Left ventricle myocardium superior (tissue), 1 donor: Measurements from ENCODE around the gene SORCS2. TPM values are rescaled to one million over a fixed set of nuclear protein-coding genes. Genes with fewer than 3 reads are reported as not detected.
A peak's percentile ranks its signal among the peaks of the same experiment; 100 is the strongest.
"Not testable (repeated sequence)": the region's sequence is repeated elsewhere in the genome, so short reads cannot be mapped to it uniquely, and the experiment has no call there.

ENCODE experiments used
- ATAC-seq: fragments of 200-7000 bp; cut with Tn5 transposase; one replicate; pipeline ENCODE4 v1.9.1; 2020; ENCODE audit warnings: mild to moderate bottlenecking, moderate library complexity
- DNase-seq: peaks from one replicate; pipeline ENCODE4 v3.0.0-alpha.2; 2020
- intact Hi-C: fragments of 100-400 bp; cut with micrococcal nuclease; formaldehyde crosslinking; loops from one replicate; pipeline ENCODE4 v1.11.0; 2022
- total RNA-seq: library from RNA; stranded (reverse); fragmentation: NEBNext Ultra II Directional; extraction: Animal tissue kit (Norgen Biotek cat#: 25700); gene quantifications from one replicate; pipeline ENCODE4 v1.2.1, GENCODE V29; 2021
- donor health status: DM: no; HTN: yes; CAD: no; lungs with severe emphysema.

Gene SORCS2
- total RNA-seq, 1 donor from 2014 or later: 1.5 TPM

DNA sequence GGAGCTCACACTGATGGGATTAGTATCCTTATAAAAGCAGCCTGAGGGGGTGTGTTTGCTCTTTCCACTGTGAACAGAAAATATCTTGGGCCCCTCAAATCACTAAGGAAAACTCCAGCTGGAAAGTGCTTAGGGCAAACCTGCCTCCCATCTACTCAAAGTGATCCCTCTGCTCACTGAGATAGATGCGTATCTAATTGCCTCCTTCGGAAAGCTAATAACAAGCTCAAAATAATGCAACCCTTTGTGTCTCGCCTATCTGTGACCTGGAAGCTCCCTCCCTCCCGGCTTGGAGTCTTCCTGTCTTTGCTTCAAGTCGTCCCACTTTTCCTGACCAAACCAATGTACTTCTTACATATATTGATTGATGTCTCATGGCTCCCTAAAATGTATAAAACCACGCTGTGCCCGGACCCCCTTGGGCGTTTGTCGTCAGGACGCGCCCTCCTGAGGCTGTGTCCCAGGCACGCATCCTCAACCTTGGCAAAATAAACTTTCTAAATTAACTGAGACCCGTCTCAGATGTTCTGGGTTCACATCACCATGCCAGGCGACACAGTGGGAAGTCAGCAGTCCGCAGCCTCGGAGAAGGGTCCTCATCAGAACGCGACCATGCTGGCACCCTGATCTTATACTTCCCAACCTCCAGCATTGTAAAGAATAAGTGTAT lies 34.1 kb upstream of the SORCS2 start:
- DNase-seq (no peak), ATAC-seq (no peak)
- intact Hi-C loops: no loop called here

DNA sequence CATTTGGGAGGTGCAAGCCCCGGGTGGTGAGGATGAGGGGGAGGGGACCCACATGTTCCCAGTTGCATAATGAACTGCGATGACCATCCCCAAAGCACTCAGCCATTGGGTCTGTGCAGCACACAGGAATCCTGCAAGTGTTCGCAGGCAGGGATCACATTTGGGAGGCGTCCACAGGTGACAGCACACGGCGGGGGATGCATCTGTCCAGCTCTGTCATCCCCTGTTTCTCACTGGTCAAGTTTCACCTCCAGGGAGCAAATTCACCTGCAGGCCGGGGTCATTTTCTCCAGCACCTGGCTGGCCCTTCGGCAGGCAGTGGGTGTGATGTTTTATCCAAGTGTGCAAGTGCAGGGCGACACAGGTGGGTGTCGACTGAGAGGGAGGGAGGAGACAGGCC lies 33.3 kb upstream of the SORCS2 start:
- intact Hi-C loops: no loop called here
- no peak for ATAC-seq
- no peak for DNase-seq

DNA sequence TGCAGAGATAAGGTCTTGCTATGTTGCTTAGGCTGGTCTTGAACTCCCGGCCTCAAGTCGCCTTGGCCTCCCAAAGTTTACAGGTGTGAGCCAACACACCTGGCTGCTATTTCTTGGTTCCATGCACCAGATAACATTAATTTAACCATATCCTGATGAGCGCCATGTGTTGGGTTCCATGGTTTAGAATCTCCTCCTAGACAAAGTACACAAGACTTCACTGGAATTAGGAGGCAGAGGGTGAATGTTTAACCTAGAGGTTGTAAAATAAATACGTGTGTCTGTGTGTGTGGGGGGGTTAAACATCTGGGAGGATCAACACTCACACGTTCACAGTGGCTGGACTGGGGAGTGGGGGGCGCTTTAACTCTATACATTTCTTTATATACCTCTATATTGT lies 32.4 kb upstream of the SORCS2 start:
- DNase-seq: no peak
- intact Hi-C loops: no loop called here
- ATAC-seq: no peak

DNA sequence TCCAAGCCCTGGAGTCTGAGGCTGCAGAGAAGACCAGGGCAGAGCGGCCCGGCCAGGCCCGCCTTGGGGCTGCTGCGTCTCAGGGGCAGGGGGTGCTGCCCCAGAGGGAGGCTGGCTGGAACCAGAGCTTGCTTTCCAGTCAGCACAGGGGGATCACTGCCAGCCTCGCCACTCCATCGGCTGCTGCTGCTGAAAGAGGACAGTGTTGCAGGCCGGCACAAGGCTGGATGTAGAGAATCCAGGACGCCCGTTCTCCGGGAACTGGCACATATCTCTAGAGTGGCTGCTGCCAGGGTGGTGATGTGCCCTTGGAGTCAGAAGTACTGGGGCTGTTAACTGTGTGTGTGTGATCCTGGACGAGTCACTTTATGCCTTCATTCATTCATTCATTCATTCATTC lies 31.9 kb upstream of the SORCS2 start:
- DNase-seq (no peak), ATAC-seq (peak; percentile 41)
- intact Hi-C loops: no loop called here

DNA sequence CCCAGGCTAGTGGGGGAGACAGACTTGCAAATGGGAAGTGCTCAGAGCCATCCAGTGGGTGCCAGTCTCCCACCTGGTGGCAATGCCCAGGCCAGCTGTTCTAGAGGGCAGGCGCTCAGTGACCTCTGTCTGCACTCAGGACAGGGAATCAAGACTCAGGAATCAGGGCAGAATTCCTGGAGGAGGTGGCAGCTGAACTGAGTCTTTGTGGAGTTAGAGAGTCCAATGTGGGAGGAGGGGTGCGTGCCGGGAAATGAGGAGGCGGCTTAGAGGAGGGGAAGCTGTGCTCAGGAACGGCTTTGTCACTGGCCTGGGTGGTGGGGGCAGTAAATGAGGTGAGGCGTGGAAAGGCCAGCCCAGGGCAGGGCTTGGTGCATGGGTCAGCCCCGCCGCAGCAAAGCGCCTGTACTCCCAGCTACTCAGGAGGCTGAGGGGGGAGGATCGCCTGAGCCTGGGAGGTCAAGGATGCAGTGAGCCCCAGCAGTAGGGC lies 31.3 kb upstream of the SORCS2 start:
- intact Hi-C loops: no loop called here
- ATAC-seq: no peak
- DNase-seq: no peak

DNA sequence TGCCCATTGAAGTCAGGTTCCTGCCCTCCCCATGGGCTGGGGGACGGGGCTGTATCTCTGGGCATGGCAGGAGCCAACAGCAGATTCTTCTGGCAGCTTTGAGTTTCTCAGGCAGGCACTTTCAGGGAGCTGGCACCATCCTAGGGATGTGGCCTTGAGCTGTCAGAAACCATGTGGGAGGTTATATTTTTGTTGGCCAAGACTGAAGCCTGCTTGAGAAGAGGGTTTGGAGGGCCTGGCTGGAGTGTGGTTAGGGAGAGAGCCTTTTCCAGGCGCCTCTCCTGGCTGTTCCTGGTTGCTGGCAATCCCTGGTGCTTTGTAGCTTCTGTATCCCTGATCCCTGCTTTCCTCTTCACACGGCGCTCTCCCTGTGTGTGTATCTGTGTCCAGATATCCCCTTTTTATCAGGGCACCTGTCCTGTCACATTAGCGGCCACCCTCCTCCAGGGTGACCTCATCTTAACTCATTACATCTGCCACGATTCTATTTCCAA lies 30.6 kb upstream of the SORCS2 start:
- peak; percentile 25 for ATAC-seq
- intact Hi-C loops: no loop called here
- DNase-seq: no peak

DNA sequence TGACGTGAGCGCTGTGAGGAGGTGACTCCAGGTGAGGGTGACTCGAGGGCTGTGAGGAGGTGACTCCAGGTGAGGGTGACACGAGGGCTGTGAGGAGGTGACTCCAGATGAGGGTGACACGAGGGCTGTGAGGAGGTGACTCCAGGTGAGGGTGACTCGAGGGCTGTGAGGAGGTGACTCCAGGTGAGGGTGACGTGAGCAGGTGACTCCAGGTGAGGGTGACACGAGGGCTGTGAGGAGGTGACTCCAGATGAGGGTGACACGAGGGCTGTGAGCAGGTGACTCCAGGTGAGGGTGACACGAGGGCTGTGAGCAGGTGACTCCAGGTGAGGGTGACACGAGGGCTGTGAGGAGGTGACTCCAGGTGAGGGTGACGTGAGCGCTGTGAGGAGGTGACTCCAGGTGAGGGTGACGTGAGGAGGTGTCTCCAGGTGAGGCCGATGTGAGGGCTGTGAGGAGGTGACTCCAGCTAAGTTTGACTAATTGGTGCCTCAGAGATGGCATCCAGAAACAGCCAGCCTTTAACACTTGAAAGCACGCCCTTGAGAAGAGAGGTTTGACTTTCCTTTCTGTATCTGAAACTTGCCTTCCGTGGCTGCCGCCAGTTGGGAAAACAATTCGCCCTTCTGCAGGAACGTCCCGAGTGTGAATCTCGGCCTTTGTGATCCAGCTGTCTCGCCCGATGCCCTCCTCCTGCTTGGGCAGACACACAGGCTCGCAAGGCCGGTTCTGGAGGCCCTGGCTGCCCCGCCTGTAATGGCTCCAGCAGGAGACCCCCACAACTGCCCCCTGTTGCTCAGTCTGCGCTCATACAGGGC lies 27.1 kb upstream of the SORCS2 start:
- intact Hi-C loops: not testable (repeated sequence)

DNA sequence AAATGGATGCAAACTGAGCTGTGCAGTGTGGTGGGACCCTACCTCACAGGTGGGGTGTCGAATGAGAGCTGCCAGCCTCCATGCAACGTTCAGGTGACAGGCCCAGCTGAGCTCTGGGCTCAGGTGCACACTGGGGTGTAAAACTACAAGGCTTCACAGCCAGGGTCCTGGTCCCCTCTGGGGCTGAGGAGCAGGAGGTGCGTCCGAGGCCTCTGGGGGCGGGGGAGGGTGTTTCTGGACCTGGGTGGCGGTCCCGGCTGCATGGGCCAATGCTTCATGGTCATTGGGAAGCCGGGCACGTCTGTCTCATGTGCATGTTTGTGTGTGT lies 26.5 kb upstream of the SORCS2 start:
- no peak for DNase-seq
- ATAC-seq: no peak
- intact Hi-C loops: no loop called here

More for the DNA sequence above, 27.1 kb upstream of the SORCS2 start:
- DNase-seq, ATAC-seq: not testable (repeated sequence)

DNA sequence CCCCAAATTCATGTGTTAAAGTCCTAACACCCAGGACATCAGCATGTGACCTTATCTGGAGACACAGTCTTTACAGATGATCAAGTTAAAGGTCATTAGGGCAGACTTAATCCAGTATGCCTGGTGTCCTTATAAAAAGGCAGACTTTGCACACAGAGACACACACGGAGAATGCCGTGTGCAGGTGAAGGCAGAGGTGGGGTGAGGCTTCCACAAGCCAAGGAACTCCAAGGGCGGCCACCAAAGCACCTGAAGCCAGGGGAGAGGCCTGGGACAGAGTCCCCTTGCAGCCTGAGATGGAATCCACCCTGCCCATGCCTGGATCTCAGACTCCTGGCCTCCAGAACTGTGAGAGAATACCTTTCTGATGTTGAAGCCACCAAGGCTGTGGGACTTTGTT lies 26.1 kb upstream of the SORCS2 start:
- ATAC-seq (no peak), DNase-seq (no peak)
- intact Hi-C loops: no loop called here

DNA sequence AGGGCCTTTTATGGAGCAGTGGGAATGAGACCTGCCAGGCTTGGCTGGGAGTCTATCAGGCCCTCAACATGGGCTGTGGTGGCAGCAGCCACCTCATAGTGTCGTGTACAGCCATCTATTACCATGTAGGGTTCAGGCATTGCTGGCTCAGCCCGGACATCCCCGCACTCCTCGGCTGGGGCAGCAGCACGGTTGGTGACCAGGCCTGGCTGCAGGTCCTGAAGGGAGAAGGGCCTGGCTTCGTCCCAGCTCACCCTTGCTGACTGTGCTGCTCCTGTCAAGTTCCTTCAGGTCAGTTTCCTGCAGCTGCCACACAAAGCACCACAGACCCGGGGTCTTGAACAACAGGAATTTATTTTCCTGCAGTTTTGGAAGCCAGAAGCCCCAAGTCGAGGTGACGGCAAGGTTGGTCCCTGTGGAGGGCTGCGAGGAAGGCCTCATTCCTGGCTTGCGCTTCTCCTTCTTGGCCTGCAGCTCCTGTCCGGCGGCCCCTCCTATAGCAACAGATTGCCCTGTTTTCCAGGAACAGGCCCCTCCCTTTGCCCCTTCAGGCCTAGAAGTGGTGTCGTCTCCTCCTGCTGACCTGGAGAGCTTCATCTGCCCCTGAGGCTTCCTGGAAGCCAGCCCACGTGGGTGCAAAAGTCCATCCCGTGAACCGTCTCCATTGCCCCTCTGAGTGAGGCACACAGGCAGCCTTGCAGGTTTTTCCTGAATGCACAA lies 25.2 kb upstream of the SORCS2 start:
- DNase-seq (no peak), ATAC-seq (no peak)
- intact Hi-C loops: no loop called here

DNA sequence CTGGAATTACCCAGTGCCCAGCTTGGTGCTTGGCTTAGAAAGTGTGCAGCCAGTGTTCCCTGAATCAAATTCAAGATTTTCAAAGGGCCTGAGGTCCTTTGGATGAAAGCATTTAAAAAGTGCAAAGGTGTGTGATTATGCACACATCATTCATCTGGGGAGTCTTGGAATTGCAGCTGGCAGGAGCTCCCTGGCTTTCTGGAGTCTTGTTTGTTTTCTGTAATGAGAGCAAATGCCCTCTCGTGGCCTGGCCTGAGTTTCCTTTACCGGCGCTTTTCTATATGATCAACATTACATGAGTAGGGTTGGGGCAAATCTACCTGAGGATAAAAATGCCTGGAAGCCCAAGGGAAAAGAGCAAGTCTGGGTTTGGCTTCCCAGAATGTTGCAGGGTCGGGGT lies 24.6 kb upstream of the SORCS2 start:
- no peak for ATAC-seq
- DNase-seq: no peak
- intact Hi-C loops: no loop called here

DNA sequence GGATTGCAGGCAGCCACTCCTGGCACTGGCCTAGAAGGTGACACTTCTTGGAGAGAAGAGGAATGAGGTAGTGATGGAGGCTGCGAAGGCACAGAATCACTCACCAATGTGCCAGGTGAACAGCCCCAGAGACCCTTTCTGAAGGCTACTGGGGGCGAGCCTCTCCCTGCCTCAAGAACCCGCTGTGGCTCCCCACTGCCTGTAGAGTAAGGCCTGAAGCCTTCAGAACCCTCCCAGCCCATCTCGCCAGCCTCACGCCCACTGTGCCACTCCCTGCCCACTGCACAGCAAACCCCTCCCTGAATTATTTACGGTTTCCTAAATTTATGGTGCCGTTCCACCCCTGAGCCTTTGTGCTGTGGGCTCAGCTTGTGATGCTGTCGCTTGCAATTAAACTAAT lies 24.2 kb upstream of the SORCS2 start:
- ATAC-seq: no peak
- intact Hi-C loops: no loop called here
- DNase-seq: no peak

DNA sequence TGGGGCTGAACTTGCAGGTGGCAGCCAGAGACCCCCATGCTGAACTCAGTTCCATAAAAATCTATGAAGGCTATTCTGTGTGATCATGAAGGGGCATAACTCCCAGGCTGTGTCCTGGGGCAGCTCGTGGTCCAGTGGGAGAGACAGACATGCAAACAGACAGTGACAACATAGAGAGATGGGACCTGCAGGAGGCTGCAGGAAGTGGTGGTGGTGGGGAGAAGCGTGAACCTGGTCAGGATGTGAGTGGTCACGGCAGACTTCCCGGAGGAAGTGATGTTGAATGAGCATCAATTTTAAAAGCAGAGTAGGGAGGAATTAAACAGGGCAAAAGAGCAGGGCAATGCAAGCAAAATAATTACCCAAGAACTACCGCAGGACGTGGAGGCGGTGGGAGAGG lies 23.2 kb upstream of the SORCS2 start:
- DNase-seq (no peak), ATAC-seq (no peak)
- intact Hi-C loops: no loop called here

DNA sequence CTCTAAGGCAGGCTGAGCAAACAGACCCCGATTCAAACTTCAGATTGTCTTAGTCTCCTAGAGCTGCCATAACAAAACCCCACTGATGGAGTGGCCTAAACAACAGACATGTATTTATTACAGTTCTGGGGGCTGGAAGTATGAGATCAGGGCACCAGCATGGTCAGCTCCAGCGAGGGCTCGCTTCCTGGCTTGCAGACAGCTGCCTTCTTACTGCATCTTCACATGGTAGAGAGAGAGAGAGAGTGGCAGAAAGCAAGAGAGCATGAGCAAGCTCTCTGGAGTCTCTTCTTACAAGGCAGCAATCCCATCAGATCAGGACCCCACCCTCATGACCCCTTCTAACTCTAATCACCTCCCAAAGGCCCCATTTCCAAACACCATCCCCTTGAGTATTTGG lies 22.3 kb upstream of the SORCS2 start:
- DNase-seq (no peak), ATAC-seq (no peak)
- intact Hi-C loops: no loop called here

DNA sequence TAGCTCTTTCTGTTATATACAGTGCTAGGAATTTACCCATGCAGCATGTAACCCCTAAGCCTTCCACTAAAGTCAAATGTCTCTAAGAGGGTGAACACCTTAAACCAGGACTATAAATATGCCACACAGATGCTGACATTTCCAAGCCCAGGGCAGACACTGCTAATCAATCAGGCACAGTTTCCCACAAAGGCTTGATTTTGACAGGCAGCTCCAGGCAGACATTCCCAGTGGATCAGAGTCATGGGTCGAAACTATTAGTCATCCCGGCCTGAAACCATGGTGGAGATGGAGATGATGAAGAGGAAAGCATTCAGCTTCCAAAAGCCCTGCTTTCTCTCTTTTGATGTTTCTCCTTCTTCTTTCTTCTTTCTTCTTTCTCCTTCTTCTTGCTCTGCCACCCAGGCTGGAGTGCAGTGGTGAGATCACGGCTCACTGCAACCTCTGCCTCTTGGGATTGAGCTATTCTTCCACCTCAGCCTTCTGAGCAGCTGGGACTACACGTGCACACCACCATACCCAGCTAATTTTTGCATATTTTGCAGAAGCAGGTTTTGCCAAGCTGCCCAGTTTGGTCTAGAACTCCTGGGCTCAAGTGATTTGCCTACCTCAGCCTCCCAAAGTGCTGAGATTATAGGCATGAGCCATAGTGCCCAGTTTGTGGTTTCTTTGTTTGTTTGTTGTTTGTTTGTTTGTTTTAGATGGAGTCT lies 21.0 kb upstream of the SORCS2 start:
- ATAC-seq (no peak), DNase-seq (no peak)
- intact Hi-C loops: no loop called here

DNA sequence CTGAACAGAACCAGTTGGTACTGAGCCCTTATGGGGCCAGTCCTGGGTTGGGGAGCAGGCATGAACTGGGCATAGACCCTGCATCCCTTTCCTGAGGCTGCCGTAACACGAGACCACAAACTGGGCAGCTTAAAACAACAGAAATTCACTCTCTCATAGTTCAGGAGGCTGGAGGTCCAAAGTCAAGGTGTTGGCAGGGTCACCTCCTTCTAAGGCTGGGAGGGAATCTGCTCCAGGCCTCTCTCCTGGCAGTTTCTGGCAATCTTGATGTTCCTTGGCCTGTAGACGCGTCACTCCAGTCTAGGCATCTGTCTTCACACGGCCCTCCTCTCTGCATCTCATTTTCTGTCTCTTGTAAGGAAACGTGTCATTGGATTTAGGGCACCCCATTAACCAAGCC lies 19.8 kb upstream of the SORCS2 start:
- ATAC-seq: no peak
- intact Hi-C loops: no loop called here

DNA sequence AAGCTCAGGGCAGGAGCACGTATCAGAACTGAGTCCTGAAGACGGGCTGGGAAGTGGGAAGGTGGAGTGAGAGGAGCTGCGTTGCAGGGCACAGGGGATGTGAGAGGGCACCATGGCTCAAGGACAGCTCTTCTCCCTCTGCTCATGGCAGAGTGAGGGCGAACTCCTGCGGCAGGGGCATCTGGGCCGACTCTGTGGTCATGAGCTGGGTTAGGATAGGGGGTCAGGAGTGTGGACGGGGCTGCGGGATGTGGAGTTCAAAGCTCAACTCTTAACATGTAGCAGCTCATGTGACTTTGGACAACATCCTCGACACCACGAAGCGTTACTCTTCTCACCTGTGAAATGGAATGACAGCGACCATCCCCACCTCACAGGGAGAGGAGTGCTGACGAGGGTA lies 19.4 kb upstream of the SORCS2 start:
- intact Hi-C loops: no loop called here
- ATAC-seq (no peak), DNase-seq (no peak)

More for the DNA sequence above, 19.8 kb upstream of the SORCS2 start:
- no peak for DNase-seq

DNA sequence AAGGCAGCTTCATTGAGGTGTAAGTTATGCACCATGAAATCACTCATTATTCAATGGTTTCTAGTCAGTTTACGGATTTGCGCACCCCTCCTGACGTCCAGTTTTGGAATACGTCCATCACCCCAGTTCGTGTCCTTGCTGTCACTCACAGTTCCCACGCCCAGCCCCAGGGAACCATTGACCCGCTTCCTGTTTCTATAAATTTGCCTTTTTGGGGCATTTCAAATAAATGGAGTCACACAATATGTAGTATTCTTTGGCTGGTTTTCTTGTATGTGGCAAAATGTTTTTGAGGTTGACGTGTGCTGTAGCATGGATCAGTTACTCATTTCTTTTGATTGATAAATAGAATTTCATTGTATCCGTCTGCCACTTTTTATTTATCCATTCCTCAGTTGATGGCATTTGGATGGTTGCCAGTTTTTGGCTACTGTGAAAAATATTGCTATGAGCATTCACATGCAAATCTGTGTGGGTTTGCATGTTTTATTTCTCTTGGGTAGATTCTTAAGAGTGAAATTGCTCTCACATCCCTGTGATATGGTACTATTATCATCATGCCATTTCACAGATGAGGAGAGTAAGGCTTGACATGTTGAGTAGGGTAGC lies 18.4 kb upstream of the SORCS2 start:
- intact Hi-C loops: no loop called here
- no peak for DNase-seq
- ATAC-seq: no peak

DNA sequence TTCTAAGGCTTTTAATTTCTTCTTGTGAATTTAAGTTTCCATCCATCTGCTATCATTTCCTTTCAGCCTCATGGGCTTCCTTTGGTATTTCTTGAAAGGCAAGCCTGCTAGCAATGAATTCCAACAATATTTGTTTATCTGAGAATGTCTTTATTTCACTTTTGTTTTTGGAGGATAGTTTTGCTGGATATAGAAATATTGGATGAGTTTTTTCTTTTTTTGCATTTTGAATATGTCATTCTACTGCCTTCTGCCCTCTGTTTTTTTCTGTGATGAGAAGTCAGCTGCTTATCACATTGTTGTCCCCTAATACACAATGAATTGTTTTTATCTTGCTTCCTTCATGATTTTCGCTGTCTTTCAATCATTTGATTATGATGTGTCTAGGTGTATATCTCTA lies 13.2 kb upstream of the SORCS2 start:
- intact Hi-C loops: no loop called here
- DNase-seq: no peak
- ATAC-seq: no peak
